ENCODE results near the gene ACTG2. TPM values are rescaled to one million over a fixed set of nuclear protein-coding genes. Genes with fewer than 3 reads are reported as not detected.
A peak's percentile ranks its signal among the peaks of the same experiment; 100 is the strongest.

Gene ACTG2
- total and polyA plus RNA-seq, 2 donors (not counting 1 experiment from before 2014, with no cell fraction given): not detected

- Histone ChIP-seq H3K9ac (ENCODE audit: low read length) (no peak overlapping the region), H3K27me3 (replicated peaks in 1 of 4; ENCODE audit: control extremely low read depth in 1 of 4, control insufficient read depth in 3 of 4, insufficient read depth in 4 of 4, low read length in 3 of 4) (no peaks in the 10 kb centered on the region), H3K27ac (ENCODE audit: low read length in 2 of 2) (no peak overlapping the region), H4K20me1 (ENCODE audit: control insufficient read depth, insufficient read depth, low read length, poor library complexity, severe bottlenecking) (no peaks in the 10 kb centered on the region), H3K36me3 (replicated peaks in 1 of 2; ENCODE audit: control extremely low read depth in 1 of 2, control insufficient read depth in 1 of 2, extremely low read depth in 1 of 2, insufficient read depth in 2 of 2, low read length in 1 of 2) (peaks cover 8 to 86% of the 10 kb centered on the region in 2 experiments), H3K4me1 (ENCODE audit: control insufficient read depth in 2 of 2, insufficient read depth in 2 of 2, low read length in 2 of 2) (no peaks in the 10 kb centered on the region), H2AFZ (ENCODE audit: insufficient read depth, low read depth, low read length, poor library complexity, severe bottlenecking) (no peak overlapping the region), H3K9me3 (ENCODE audit: control extremely low read depth in 1 of 3, control insufficient read depth in 2 of 3, insufficient read depth in 1 of 3, low read length in 2 of 3) (no peaks in the 10 kb centered on the region), H3K4me3 (ENCODE audit: control extremely low read depth in 1 of 5, extremely low read depth in 1 of 5, insufficient read depth in 1 of 5, low read depth in 2 of 5, low read length in 4 of 5) (no peak overlapping the region), H3K79me2 (ENCODE audit: control insufficient read depth, insufficient read depth, low read length) (no peaks in the 10 kb centered on the region), H3K4me2 (replicated peaks; ENCODE audit: low read depth, low read length, poor library complexity, severe bottlenecking) (no peak overlapping the region)
- Mint-ChIP-seq H3K27ac (no peak overlapping the region), H3K27me3 (no peaks in the 10 kb centered on the region), H3K9me3 (ENCODE audit: insufficient read depth) (no peaks in the 10 kb centered on the region), H3K4me1 (no peaks in the 10 kb centered on the region), H3K4me3 (no peak overlapping the region)
- ChIA-PET CTCF (no interaction called here), POLR2A (interaction anchor here (0.5 kb wide), 1 partner anchor 8 kb away, joined by 3 read pairs; no protein-coding TSS in a partner anchor)
- intact Hi-C loops (cut with micrococcal nuclease): no loop called here
- no peak for DNase-seq
- no peak for TF ChIP-seq CTCF (IDR thresholded peaks at IDR 0.05)
- no peak for TF ChIP-seq EZH2 (IDR thresholded peaks at IDR 0.05; ENCODE audit: borderline replicate concordance, insufficient read depth, low read depth, low read length, poor library complexity, severe bottlenecking)
- ATAC-seq (ENCODE audit: low read depth): no peak
- 83% methylated on average over 1 of the region's 2 CpGs for WGBS (ENCODE audit: insufficient coverage)
Measured at GRCh38 chr2:73850009-73850408, 42.8 kb upstream of the ACTG2 start.

GRCh38 chr2:73851274-73851673, 41.5 kb upstream of the ACTG2 start:
- Mint-ChIP-seq H3K4me3 (no peak overlapping the region), H3K27me3 (no peaks in the 10 kb centered on the region), H3K9me3 (ENCODE audit: insufficient read depth) (no peaks in the 10 kb centered on the region), H3K27ac (no peak overlapping the region), H3K4me1 (peaks cover 2% of the 10 kb centered on the region)
- peaks cover 7 to 86% of the 10 kb centered on the region in 2 experiments for H3K36me3 ChIP-seq (replicated peaks in 1 of 2; ENCODE audit: control extremely low read depth in 1 of 2, control insufficient read depth in 1 of 2, extremely low read depth in 1 of 2, insufficient read depth in 2 of 2, low read length in 1 of 2)
- ATAC-seq (ENCODE audit: low read depth): no peak
- WGBS (ENCODE audit: insufficient coverage): 80% methylated on average over 3 of the region's 3 CpGs
- no peak overlapping the region for H3K4me2 ChIP-seq (replicated peaks; ENCODE audit: low read depth, low read length, poor library complexity, severe bottlenecking)
- H4K20me1 ChIP-seq (ENCODE audit: control insufficient read depth, insufficient read depth, low read length, poor library complexity, severe bottlenecking): no peaks in the 10 kb centered on the region
- no peak overlapping the region for H3K27ac ChIP-seq (ENCODE audit: low read length in 2 of 2)
- TF ChIP-seq CTCF (IDR thresholded peaks at IDR 0.05): peak; percentile 16
- no peak for TF ChIP-seq EZH2 (IDR thresholded peaks at IDR 0.05; ENCODE audit: borderline replicate concordance, insufficient read depth, low read depth, low read length, poor library complexity, severe bottlenecking)
- H3K4me1 ChIP-seq (ENCODE audit: control insufficient read depth in 2 of 2, insufficient read depth in 2 of 2, low read length in 2 of 2): no peaks in the 10 kb centered on the region
- POLR2A ChIA-PET: no interaction called here
- H3K27me3 ChIP-seq (replicated peaks in 1 of 4; ENCODE audit: control extremely low read depth in 1 of 4, control insufficient read depth in 3 of 4, insufficient read depth in 4 of 4, low read length in 3 of 4): no peaks in the 10 kb centered on the region
- H3K79me2 ChIP-seq (ENCODE audit: control insufficient read depth, insufficient read depth, low read length): no peaks in the 10 kb centered on the region
- CTCF ChIA-PET: interaction anchor here (0.7 kb wide), 2 partner anchors 137 to 536 kb away, joined by 3 read pairs; no protein-coding TSS in a partner anchor
- intact Hi-C loops (cut with micrococcal nuclease): no loop called here
- no peak overlapping the region for H3K4me3 ChIP-seq (ENCODE audit: control extremely low read depth in 1 of 5, extremely low read depth in 1 of 5, insufficient read depth in 1 of 5, low read depth in 2 of 5, low read length in 4 of 5)
- peak; percentile 17 for DNase-seq
- H3K9me3 ChIP-seq (ENCODE audit: control extremely low read depth in 1 of 3, control insufficient read depth in 2 of 3, insufficient read depth in 1 of 3, low read length in 2 of 3): no peaks in the 10 kb centered on the region
- no peak overlapping the region for H3K9ac ChIP-seq (ENCODE audit: low read length)
- no peak overlapping the region for H2AFZ ChIP-seq (ENCODE audit: insufficient read depth, low read depth, low read length, poor library complexity, severe bottlenecking)

Measured in B cell (primary cell).